Measurements from ENCODE around the gene FBXO38.

FBXO38 gene

GRCh38 chr5:148476302-148476701 lies 92.5 kb downstream of the FBXO38 start:
- TF ChIP-seq CTCF (IDR thresholded peaks at IDR 0.05; ENCODE audit: control insufficient read depth, extremely low read depth, insufficient read depth) = no peak
- DNase-seq (ENCODE audit: low read depth) = no peak
- no peak overlapping the region for H3K4me3 ChIP-seq (ENCODE audit: low read depth, low read length)

GRCh38 chr5:148477429-148477828 lies 93.7 kb downstream of the FBXO38 start:
- TF ChIP-seq CTCF (IDR thresholded peaks at IDR 0.05; ENCODE audit: control insufficient read depth, extremely low read depth, insufficient read depth) = no peak
- no peak for DNase-seq (ENCODE audit: low read depth)
- no peak overlapping the region for H3K4me3 ChIP-seq (ENCODE audit: low read depth, low read length)

GRCh38 chr5:148482196-148482595 lies 98.4 kb downstream of the FBXO38 start:
- H3K4me3 ChIP-seq (ENCODE audit: low read depth, low read length) = no peak overlapping the region
- TF ChIP-seq CTCF (IDR thresholded peaks at IDR 0.05; ENCODE audit: control insufficient read depth, extremely low read depth, insufficient read depth) = no peak
- no peak for DNase-seq (ENCODE audit: low read depth)

- H3K4me3 ChIP-seq (ENCODE audit: low read depth, low read length) = no peak overlapping the region
- DNase-seq (ENCODE audit: low read depth) = no peak
- peak; percentile 76 for TF ChIP-seq CTCF (IDR thresholded peaks at IDR 0.05; ENCODE audit: control insufficient read depth, extremely low read depth, insufficient read depth)
Observed at GRCh38 chr5:148482697-148483462, 99.1 kb downstream of the FBXO38 start.

GRCh38 chr5:148483750-148484149 lies 100.0 kb downstream of the FBXO38 start:
- H3K4me3 ChIP-seq (ENCODE audit: low read depth, low read length) = no peak overlapping the region
- no peak for TF ChIP-seq CTCF (IDR thresholded peaks at IDR 0.05; ENCODE audit: control insufficient read depth, extremely low read depth, insufficient read depth)
- DNase-seq (ENCODE audit: low read depth) = no peak

GRCh38 chr5:148484651-148485050 lies 100.9 kb downstream of the FBXO38 start:
- TF ChIP-seq CTCF (IDR thresholded peaks at IDR 0.05; ENCODE audit: control insufficient read depth, extremely low read depth, insufficient read depth) = no peak
- DNase-seq (ENCODE audit: low read depth) = no peak
- no peak overlapping the region for H3K4me3 ChIP-seq (ENCODE audit: low read depth, low read length)

- no peak overlapping the region for H3K4me3 ChIP-seq (ENCODE audit: low read depth, low read length)
- no peak for TF ChIP-seq CTCF (IDR thresholded peaks at IDR 0.05; ENCODE audit: control insufficient read depth, extremely low read depth, insufficient read depth)
- no peak for DNase-seq (ENCODE audit: low read depth)
Observed at GRCh38 chr5:148486456-148486855, 102.7 kb downstream of the FBXO38 start.

Data from LNCaP clone FGC (cell line).